Measurements from ENCODE around the gene RPRML.

RPRML gene

DNA sequence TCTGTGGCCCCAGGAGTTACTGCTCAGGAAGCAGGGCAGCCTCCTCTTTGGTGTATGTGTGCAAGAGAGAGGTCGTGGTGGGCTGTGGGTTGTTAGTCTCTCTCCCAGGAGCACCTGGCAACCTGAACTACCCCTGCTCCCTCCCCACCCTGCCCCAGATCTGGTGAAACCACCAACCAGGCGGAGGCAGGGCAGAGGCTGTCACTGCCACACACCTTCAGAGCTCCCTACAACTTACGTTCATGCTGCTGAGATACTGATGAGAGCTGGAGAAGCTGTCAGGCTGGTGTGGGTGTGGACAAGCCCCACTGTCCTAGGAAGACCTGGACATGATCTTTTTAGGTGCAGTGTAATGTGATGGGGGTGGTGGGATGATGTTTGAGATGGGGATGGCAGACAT is 31.8 kb downstream of the RPRML start:
- H3K4me3 ChIP-seq (replicated peaks; ENCODE audit: low read depth, low read length) = no peak overlapping the region
- no peak for DNase-seq (ENCODE audit: low read depth)
- no peak for TF ChIP-seq CTCF (IDR thresholded peaks at IDR 0.05; ENCODE audit: low read length, missing control alignments)

DNA sequence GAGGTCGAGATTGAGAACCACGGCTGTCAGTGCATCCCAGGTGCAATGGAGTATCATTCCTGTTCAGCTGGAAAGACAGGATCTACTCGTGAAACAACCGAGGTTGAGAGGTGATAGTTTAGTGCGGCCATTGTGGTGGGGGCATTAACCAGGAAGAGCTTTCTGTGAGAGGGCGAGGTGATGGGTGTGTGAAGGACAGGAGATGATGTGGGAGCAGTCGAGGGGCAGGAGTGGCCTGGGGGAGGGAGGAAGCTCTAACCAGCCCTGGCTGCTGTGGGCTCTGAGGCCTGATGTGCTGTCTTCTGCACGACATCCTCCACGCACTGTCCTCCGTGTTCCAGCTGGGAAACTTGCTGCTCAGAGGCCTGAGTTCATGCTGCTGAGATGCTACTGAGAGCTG is 34.1 kb downstream of the RPRML start:
- no peak for DNase-seq (ENCODE audit: low read depth)
- TF ChIP-seq CTCF (IDR thresholded peaks at IDR 0.05; ENCODE audit: low read length, missing control alignments) = no peak
- H3K4me3 ChIP-seq (replicated peaks; ENCODE audit: low read depth, low read length) = no peak overlapping the region

DNA sequence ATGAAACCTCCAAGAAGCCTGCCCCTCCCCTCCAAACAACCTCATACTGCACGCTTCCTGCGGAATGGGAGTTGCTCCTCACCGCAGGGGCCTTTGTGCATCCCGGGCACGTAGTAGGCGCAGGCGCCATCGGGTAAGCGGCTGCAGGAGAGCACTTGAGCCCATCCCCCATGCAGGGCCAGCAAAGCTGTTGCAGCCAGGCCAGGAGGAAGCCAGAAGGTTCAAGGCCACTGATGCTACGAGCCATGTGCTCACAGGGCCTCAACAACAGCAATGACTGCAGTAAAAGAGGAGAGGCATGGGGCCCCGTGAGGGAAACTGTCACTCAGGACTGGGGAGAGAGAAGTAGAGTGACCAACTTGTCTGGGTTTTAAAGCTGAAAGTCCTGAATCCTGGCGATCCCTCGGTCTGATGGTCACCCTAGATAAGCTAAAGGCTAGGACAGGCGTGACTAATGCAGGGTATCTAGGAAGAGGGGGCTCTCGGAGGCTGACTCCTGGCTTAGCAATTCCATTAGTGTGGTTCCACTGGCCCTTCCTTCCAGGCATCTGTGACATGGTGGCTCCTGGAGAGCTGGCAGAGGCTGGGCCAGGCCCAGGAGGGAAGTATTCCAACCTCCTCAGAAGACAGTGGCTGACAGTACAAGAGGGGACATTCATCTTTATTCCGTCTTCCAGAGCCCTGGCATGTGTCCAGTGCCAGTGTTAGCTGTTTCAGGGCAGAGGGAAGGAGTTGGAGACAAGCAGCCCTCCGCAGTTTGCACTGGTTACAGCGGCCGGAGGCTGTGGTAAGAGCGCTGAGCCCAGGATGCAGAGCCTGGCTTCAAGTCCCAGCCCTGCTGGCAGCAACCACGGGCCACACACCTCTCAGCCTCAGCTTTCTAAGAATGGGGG is 35.3 kb downstream of the RPRML start:
- no peak for TF ChIP-seq CTCF (IDR thresholded peaks at IDR 0.05; ENCODE audit: low read length, missing control alignments)
- peak; percentile 29 for DNase-seq (ENCODE audit: low read depth)
- no peak overlapping the region for H3K4me3 ChIP-seq (replicated peaks; ENCODE audit: low read depth, low read length)

DNA sequence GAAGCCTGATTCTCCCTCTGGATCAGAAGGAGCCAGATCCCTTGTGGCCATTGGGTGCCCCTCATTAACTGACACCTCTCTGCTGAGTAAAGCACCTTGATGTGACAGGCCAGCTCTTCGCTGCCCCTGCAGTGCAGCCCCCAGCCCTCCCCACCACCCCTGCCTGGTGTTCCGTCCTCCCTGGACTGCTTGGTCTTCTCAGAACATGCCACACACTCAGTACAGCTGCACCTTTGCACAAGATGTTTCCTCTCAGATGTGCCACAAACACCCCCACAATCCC is 35.9 kb downstream of the RPRML start:
- H3K4me3 ChIP-seq (replicated peaks; ENCODE audit: low read depth, low read length) = no peak overlapping the region
- no peak for DNase-seq (ENCODE audit: low read depth)
- TF ChIP-seq CTCF (IDR thresholded peaks at IDR 0.05; ENCODE audit: low read length, missing control alignments) = no peak

- TF ChIP-seq CTCF (IDR thresholded peaks at IDR 0.05; ENCODE audit: low read length, missing control alignments) = peak; percentile 98
- H3K4me3 ChIP-seq (replicated peaks; ENCODE audit: low read depth, low read length) = no peak overlapping the region
- DNase-seq (ENCODE audit: low read depth) = peak; percentile 87
Measured at GRCh38 chr17:46942441-46943217, 36.4 kb downstream of the RPRML start.

GRCh38 chr17:46940692-46941404 is 38.2 kb downstream of the RPRML start:
- peak; percentile 95 for TF ChIP-seq CTCF (IDR thresholded peaks at IDR 0.05; ENCODE audit: low read length, missing control alignments)
- H3K4me3 ChIP-seq (replicated peaks; ENCODE audit: low read depth, low read length) = no peak overlapping the region
- peak; percentile 78 for DNase-seq (ENCODE audit: low read depth)
